Activated CD4-positive, alpha-beta T cell treated with anti-CD3 and anti-CD28 coated beads, Interleukin-2, amount 50 U/mL, for 48 hours (primary cell): ENCODE data around the gene IRF2BPL.
A peak's percentile ranks its signal among the peaks of the same experiment; 100 is the strongest.

Experiments
- DNase-seq, 2 experiments: peaks; one replicate each; pipeline ENCODE4 v3.0.0-alpha.2; 2020

The IRF2BPL gene

GRCh38 chr14:76984787-76985375, 43.6 kb downstream of the IRF2BPL start:
- DNase-seq, result no peak

DNA sequence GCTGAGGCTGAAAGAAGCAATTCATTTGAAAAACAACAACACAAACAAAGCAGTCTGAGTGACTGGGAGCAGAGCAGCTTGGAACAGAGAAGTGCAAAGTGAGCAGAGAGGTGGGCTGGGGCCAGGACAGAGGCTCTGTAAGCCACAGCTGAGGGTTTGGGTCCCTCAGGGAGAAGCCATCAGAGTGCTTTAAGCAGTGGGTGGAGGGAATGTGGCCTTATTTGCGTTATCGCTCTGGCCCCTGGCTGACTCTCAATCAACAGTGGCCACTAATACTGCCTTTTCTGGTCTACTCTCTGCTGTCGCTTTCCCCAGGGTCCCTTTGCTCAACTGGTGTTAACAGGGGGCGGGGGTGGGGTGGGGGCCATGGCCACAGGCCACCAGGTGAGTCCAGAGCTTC, 44.2 kb downstream of the IRF2BPL start:
- DNase-seq, result no peak

- DNase-seq, result no peak
Observed at GRCh38 chr14:76981670-76982069, 46.8 kb downstream of the IRF2BPL start.

- DNase-seq, result peak; percentile 82 to 89
Observed at GRCh38 chr14:76977793-76978720, 50.5 kb downstream of the IRF2BPL start.

GRCh38 chr14:76976240-76977005, 52.1 kb downstream of the IRF2BPL start:
- no peak for DNase-seq

- no peak for DNase-seq
Observed at GRCh38 chr14:76975812-76976211, 52.7 kb downstream of the IRF2BPL start.

GRCh38 chr14:76975051-76975450, 53.5 kb downstream of the IRF2BPL start:
- DNase-seq, result no peak
